Erythroblast (primary cell): Measurements from ENCODE around the gene NTM.

Experiments
- DNase-seq, 2 experiments: peaks; one replicate each; lab custom pipeline; 2025; lab: John Stamatoyannopoulos, UW
- GATA1 ChIP-seq: IDR thresholded peaks from 2 replicates; pipeline ENCODE4 v1.6.1; 2011; ENCODE audit warnings: low read depth, mild to moderate bottlenecking, control low read depth, low read length, moderate library complexity
- POLR2A ChIP-seq: IDR thresholded peaks from 2 replicates; pipeline ENCODE4 v1.6.1; 2011; ENCODE audit warnings: mild to moderate bottlenecking, low read length

Gene NTM

DNA sequence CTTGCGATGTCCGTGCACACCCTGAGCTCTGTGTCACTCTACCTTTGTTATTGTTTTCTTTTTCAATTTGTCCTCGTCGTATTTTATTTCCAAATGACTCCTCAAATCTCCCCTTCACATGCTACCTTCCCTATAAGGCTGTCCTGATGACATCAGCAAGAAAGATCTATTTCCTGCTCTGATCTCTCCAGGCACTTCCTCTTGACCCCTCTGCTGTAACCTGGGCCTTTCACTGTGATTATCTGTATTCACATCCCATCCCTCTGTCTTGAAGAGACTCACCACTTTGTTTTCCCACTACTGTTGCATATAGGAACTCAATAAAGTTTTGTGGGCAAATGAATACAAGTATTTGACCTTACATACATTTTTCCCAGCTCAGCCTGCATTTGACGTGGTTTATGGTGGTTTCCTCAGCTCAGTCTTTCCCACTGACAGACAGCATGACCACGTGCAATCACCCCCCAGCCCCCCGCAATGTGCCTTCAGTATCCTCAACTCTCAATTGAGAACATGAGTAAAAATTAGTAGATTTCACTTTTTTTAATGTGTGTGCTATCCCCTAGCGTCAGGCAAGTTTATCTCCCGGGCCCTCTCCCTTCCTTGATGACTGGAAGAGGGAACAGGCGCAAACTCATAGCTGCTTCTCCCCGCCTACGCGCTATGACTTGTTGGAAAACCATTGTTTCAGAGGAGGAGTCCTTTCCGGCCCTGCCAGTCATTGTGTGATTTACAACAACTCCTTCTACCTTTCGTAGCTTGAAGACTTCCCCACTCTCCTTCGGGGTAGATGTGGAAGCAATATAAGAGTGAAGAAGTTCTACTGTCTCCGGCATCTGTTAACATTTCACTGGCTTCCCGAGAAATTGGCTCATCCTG lies 498.5 kb downstream of the NTM start:
- DNase-seq = no peak
- no peak for TF ChIP-seq GATA1
- no peak for TF ChIP-seq POLR2A

DNA sequence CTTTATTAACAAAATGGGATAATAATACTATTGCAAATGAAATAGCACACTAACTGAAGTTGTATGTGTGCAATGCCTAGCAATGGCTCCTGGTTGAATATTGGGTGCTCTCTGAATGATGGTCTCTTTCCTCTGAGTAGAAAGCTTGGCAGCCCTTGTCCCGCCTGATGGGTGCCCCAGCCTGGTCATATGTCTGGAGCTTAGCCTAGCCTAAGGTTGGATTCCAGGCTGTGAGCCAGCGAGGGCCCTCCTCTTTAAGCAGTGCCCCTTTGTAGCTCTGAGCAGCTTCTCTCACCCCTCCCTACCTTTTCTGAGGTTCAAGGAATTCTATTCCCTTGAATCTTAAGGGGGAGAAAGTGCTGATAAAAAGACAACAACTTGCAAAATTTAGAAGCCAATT lies 499.9 kb downstream of the NTM start:
- TF ChIP-seq POLR2A (no peak), GATA1 (no peak)
- no peak for DNase-seq

DNA sequence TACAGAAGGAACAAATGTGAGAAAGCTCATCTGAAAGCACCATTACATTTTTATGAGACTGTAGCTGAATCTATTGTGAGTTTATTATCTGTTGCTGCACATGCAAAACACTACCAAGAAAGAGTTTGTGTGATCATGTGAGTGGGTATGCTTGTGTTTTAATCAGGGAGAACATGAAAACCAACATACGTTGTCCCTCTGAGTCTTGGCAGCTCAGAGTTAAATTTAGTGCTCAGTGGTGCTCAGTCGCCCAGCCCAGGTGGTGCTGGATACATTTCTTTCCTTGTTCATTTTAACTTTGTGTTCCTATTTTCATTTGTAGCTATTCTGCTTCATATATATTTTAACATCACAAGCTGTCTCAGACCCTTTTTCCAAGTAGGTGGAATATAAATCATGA lies 500.6 kb downstream of the NTM start:
- DNase-seq = no peak
- TF ChIP-seq POLR2A (no peak), GATA1 (no peak)

DNA sequence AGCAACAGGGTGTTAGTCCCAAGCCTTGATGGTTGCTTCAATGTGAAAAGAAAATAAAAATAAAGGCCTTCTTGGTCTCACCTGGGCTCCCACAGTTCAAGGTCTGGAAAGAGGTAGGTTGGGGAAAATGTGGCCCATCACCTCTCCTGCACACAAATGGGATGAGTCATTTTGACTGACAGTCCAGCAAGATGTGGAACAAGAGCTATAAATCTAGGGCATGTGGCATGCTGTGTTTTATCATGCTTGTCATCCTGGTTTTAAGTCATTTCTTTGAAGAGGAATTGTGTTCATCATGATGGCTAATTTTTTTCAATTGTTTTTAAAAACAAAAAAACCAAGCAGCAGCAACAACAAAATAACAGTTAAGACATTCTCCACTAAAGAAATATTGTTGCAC lies 503.7 kb downstream of the NTM start:
- TF ChIP-seq POLR2A (no peak), GATA1 (no peak)
- DNase-seq = no peak

GRCh38 chr11:131875611-131876010 lies 505.2 kb downstream of the NTM start:
- TF ChIP-seq GATA1 (no peak), POLR2A (no peak)
- DNase-seq = no peak

DNA sequence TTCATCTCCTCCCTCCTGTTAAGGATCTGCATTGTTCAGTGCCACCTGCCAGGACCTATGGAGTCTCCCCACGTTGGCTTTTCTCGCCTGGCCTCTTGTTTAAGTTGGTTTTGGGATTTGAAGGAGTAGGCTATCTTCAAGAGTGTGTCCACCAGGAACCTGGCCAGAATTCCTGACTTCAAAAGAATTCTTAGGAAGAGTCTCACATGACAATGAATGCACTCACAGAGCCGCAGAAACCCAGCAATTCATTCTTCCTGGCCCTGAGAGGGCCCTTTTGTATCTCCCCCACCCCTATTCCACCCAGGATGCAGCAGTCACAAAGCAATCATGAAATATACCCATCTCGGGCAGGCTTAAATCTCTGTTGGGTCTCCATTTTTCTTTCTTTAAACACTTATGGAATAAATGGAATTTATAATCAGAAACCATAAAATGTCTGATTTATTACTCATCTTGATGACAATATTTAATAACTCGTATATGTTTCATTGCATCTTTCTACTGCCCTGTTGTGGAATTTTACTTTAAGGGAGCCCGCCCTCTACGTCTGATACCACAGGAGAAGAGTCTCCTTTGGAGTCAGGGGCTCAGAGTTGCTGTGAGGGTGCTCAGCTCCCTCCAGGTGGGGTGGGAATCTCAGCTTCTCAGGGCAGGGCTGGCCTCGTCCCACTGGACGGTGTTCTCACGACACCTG lies 507.0 kb downstream of the NTM start:
- TF ChIP-seq GATA1 = no peak
- no peak for TF ChIP-seq POLR2A
- DNase-seq = no peak

DNA sequence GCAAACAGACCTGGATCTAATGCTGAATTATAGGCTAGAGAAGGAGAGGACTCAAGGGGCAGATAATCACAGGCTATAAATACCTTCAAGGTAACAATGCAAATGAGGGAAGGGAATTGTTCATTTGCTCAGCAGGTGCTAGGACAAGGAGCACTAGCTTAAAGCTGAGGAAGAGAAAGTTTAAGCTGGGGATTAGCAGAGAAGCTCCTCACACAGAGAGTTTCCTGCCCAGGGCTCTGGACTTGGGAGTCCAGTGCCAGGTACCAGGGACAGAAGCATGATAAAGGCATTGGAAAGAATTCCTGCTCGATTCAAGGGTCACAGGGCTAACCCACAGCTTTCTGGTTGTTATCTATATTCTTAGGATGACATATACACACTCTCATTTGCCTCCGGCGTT lies 509.9 kb downstream of the NTM start:
- DNase-seq = no peak

GRCh38 chr11:131880976-131881375 lies 510.6 kb downstream of the NTM start:
- DNase-seq = no peak
- TF ChIP-seq POLR2A = no peak
- no peak for TF ChIP-seq GATA1

More for the DNA sequence above, 509.9 kb downstream of the NTM start:
- no peak for TF ChIP-seq POLR2A
- no peak for TF ChIP-seq GATA1

DNA sequence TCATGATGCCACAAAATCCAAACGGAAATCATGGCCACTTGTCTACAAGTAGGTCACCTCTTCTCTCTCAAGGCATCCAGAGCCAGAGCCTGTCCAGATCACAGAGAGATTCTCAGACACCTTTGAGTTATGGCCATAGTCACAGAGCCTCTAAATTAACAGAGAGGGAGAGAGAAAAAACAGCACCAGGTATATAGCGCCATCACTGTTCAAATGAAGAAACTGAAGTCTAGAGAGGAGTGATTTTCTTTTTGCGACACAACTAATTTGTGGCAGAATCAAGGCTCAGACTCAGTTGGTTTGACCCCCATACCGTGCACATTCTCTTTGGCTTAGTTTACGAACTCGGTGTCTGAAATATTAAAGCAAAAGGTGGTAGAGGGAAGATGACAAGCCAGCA lies 512.9 kb downstream of the NTM start:
- no peak for DNase-seq
- TF ChIP-seq POLR2A = no peak
- TF ChIP-seq GATA1 = no peak

DNA sequence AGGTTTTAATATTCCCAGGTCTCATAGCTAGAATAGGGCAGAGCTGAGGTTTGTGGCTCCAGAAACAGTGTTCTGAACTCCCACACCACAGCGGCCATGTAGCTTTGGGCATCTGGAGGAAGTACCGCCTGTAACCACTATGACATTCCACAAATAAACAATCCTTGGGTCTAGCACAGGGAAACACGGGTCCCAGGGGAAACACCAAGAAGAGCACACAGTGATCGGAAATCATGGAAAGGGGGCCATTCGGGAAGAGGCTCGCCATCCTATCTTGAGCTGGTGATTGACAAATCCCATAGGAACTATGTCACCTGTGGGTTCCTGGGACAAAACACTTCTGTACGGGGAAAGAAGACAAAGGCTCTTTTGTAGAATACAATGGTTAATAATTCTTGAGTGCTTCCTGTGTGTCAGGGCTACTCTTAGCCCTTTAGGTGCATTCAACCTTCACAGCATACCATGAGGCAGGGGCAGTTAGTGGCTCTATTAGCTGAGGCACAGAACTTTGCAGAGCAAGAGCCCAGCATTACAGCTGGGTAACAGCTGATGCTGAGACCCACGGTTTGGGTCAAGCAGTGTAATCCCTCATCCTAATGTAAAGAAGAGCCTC lies 514.2 kb downstream of the NTM start:
- no peak for DNase-seq
- TF ChIP-seq GATA1 (no peak), POLR2A (no peak)

GRCh38 chr11:131885431-131885830 lies 515.0 kb downstream of the NTM start:
- DNase-seq = no peak
- TF ChIP-seq GATA1 = no peak
- TF ChIP-seq POLR2A = no peak

DNA sequence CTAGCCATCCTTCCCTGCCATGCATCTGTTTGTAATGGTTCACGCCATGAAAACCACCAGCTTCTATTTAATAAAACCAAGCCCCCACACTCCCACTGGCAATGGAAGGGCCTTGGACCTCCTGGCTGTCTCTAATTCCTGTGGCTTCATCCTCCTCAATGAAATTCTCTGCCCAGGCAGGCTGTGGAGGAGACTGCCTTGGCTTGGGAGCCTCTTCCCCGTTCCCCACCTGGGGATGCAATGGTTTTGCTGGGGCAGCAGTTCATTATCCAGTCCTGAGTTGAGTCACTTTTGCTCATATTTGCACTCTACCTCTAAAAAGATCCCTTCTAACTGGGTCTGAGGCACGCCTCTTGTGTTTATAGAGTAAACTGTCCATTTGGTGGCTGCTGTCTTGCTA lies 515.8 kb downstream of the NTM start:
- DNase-seq = no peak
- TF ChIP-seq POLR2A (no peak), GATA1 (no peak)

DNA sequence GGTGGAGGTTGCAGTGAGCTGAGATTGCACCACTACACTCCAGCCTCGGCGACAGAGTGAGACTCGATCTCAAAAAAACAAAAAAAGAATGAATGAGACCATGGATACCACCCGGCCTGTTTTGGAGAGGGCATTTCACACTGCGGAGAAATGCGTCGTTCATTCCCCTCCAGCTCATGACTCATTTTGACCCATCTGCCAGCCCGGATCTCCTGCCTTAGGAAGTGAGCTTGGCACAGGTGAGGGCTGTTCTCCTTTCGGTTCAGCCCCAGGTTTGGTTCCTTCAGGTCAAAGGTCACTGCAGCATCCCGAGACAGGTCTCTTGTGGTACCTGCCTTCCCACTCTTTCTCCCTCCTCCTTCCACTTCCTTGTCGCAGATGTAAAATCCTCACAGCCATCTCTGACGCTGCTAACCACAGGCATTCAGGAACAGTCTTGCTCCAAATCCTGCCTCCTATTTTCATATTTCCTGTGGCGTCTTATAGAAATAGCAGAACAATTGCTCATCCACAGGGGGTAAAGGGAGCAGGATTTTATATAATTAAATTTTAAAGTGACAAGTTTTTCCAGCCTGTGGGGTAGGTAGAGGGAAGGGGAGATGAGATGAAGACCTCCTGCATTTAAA lies 517.9 kb downstream of the NTM start:
- TF ChIP-seq POLR2A (no peak), GATA1 (no peak)
- no peak for DNase-seq
